NAMALWA (cell line): ENCODE data around the gene COQ10A.

Experiments
- DNase-seq: peaks from one replicate; pipeline ENCODE4 v3.0.0-alpha.2; 2015; ENCODE audit warnings: low spot score

COQ10A gene

GRCh38 chr12:56266693-56267442 lies at the start of gene COQ10A:
TSS of gene COQ10A (plus strand) at chr12:56266942. CDS start at chr12:56267119, 177 bp downstream.
- peak; percentile 94 for DNase-seq

DNA sequence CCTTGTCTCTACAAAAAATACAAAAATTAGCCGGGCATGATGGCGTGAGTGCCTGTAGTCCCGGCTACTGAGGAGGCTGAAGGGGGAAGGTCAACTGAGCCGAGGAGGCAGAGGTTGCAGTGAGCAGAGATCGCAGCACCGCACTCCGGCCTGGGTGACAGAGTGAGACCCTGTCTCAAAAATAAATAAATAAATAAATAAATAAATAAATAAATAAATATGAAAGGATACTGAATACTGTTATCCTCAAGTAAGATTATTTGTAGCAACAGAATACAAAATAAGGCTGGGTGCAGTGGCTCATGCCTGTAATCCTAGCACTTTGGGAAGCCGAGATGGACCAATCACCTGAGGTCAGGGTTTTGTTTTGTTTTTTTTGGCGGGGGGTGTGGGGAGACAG lies 46.9 kb upstream of the COQ10A start:
- DNase-seq: no peak

DNA sequence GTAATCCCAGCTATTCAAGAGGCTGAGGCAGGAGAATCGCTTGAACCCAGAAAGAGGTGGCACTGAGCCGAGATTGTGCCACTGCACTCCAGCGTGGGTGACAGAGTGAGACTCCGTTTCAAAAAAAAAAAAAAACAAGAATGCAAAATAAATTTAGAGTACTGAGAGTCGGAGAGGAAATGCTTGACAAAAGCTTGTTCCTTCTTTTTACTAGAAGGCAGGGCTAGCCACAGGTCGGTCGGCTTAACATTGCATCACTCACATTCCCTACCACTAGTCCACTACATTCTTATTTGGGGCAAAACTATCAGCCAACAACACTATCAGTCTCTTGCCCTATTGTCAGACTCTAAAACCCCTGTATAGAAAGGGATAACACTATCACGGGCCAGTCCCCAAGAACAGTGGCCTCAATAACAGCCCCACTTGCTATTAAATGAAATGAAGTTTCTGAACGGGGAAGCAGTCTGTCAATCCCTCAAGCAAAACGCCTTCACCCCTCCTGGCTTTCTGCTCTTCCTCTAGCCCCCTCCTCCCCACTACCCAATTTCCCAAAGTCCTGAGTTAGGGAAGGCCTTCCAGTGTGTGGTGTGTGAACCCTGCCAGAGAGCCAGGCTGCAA lies 46.0 kb upstream of the COQ10A start:
- peak; percentile 73 for DNase-seq

DNA sequence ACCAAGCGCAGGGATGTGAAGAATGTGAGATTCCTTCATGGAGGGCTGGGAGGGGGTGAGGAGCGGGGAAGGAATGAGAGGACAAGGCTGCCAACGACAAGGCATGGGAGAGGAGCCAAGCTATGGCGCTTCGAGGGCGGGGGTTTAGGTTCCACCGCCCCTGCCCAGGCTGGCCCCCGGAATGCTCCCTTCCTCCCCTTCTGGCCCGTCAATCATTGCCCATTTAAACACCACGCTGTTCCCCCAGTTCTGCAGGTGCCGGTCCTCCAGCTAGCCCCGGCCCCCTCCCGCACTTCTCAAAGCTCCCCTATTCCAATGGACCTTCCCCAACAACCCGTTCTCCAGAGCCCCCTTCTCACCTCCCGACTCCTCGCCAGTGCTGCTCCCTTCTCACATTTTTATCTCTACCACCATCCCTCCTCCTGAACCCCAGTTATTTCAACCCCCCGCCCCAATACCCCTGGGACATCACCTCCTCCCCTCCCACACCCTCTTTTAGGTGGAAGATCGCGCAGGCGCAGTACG lies 45.4 kb upstream of the COQ10A start:
- DNase-seq: no peak

- DNase-seq: peak; percentile 95
Measured at GRCh38 chr12:56221757-56222530, 44.8 kb upstream of the COQ10A start, which contains the start of gene RNF41. TSS of gene RNF41 (minus strand) at chr12:56221922. CDS start at chr12:56214047, 7,875 bp downstream.

- no peak for DNase-seq
Measured at GRCh38 chr12:56222531-56222895, 44.2 kb upstream of the COQ10A start.

DNA sequence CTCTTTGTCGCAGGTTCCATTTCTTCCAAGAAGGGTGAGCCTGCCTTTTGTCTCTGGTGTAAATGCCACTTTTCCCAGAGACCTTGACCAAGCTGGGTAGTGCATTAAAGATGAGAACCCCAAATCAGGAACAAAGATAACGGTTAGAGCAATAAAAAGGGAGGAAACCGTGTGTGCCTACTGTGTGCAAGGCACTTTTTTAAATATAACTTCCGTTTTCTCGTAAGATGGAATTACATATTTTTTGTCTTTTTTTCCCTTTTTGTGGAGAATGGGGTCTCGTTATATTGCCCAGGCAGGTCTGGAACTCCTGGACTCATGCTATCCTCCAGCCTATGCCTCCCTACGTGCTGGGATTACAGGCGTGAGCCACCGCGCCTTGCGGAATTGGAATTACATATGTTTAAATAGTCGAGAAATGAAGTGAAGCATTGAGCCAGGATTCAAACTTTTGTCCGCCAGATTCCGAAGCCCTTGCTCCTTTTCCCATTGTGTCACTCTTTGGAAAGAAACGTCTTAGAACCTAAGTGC lies 43.1 kb upstream of the COQ10A start:
- peak; percentile 32 for DNase-seq

DNA sequence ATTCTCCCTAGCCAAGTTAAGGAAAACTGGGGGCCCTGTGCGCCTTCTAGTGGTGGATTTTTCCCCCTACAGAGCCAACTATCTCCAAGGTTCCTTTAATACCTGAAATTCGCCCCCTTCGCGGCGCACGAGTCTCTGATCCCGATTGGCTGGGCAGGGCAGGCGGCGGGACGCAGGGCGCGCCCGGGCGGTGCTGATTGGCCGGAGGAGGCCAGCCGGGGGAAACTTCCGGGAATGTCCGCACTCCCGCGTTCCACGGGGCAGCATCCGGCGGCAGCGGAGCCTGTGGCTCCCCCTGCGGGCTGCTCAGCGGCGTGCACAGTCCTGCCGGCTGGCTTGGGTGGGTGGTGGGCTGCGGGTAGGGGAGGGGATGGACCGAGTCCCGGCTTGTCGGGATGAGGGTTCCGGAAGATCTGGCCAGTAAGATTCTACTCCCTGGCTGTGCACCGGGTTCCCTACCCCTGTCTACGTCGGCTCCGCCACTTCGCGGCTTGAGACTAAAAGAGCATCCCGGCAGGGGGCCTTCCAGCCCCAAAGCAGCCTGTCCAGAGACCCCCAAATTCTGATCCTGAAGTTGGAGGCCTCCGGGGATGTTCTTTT lies 42.5 kb upstream of the COQ10A start, which contains the start of gene NABP2:
NABP2 (plus strand) TSS at position 241 of the 600 bp plus-strand sequence. CDS start 515 bp downstream, outside the sequence.
- DNase-seq: peak; percentile 96

DNA sequence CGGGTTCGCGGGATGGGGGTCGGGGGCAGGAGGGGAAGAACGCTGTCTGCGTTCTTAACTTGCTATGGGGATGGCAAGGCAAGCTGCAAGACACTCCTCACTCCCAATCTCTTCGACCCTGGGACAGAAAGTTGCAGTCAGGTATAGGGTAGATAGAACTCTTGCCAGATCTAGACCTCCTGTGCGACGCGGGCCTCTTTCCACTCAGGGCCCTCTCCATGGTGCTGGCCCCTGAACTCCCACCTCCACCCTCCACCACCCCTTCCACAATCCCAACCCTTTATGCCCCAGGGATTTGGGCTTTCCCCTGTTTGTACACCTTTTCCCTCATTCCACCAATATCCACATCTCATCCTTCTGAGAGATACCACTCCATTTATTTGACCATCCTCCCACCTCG lies 41.8 kb upstream of the COQ10A start:
- no peak for DNase-seq

- DNase-seq: no peak
Measured at GRCh38 chr12:56229082-56229481, 37.7 kb upstream of the COQ10A start.

- no peak for DNase-seq
Measured at GRCh38 chr12:56229916-56230431, 36.8 kb upstream of the COQ10A start, which contains the start of gene SLC39A5. TSS of gene SLC39A5 (plus strand) at chr12:56230051. CDS start at chr12:56231275, 1,224 bp downstream.

DNA sequence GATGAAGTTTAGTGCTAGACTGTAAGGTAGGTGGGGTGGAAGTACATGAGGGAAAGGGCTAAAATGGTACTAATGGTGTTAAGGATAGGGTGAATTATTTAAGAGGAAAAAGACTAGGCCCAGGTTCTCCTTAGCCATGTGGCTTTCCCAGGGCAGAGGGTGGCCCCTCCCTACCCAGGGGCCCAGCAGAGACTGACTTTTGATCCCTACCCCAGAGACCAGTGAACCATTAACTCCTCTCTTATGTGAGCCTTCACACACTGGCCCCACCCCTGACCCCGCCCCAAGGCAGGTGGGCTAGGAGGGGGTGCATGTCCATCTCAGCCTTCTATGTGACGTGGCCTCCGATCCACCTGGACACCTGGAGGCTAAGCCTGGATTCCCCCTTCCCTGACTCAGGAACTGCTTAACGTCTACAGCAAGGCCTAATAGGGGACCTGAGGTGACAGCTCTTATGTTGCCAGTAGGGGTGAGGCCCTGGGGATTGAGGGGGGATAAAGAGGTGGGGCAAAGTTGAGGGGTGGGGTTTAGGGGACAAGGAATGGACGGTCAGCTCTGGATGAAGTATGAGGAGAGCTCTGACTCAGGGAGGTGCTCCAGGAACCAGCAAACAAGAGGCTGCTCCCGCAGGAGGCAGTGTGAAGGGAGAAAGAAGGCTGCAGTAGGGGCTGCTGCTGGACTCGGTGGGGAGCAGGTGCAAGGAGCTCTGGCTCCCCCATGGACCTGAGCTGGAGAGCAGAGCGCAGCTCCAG lies 36.1 kb upstream of the COQ10A start:
- DNase-seq: no peak

- DNase-seq: no peak
Measured at GRCh38 chr12:56231184-56231582, 35.6 kb upstream of the COQ10A start.

DNA sequence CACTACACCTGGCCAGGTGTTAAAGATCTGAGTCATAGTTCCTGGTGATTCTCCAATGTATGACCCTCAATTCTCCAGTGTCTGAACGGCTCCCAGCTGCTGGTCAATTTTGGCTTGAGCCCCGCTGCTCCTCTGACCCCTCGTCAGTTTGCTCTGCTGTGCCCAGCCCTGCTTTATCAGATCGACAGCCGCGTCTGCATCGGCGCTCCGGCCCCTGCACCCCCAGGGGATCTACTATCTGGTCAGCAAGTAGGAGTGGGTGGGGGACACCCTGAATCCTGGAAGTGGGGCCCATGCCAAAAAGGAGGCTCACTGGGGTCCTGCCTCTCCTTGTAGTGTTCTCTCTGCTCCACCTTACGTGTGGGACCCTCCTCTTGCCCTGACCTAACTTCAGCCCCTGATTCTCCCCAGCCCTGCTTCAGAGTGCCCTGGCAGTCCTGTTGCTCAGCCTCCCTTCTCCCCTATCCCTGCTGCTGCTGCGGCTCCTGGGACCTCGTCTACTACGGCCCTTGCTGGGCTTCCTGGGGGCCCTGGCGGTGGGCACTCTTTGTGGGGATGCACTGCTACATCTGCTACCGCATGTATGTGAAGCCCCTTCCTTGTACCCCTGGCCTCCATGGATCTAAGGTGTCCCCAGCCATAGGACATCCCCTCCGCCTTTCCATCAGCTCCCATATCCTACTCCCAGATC lies 31.9 kb upstream of the COQ10A start:
- DNase-seq: no peak

GRCh38 chr12:56236091-56236490 lies 30.7 kb upstream of the COQ10A start:
- DNase-seq: no peak

DNA sequence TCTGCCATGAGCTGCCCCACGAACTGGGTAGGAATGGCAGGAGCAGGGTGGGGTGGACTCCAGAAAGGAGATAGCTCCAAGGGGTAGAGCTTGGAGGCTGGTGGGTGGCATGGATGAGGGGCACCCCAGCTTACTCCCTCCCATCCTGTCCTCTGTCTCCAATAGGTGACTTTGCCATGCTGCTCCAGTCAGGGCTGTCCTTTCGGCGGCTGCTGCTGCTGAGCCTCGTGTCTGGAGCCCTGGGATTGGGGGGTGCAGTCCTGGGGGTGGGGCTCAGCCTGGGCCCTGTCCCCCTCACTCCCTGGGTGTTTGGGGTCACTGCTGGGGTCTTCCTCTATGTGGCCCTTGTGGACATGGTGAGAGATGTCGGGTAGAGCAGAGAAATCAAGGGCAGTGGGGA lies 29.8 kb upstream of the COQ10A start:
- no peak for DNase-seq

DNA sequence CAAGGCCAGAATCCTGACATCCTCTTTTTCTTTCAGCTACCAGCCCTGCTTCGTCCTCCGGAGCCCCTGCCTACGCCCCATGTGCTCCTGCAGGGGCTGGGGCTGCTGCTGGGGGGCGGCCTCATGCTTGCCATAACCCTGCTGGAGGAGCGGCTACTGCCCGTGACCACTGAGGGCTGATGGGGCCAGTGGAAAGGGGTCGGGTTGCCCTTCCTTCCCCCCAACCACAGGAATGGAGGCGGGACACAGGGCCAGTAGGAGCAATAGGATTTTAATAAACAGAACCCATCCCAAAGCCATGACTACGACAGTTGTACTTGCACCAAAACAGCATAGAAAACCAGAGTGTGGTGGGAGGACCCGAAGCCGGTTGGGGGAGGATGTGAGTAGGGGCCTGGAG lies 29.2 kb upstream of the COQ10A start:
- no peak for DNase-seq

GRCh38 chr12:56241424-56242303 lies 25.1 kb upstream of the COQ10A start:
- DNase-seq: no peak

GRCh38 chr12:56242986-56243385 lies 23.8 kb upstream of the COQ10A start:
- no peak for DNase-seq
